DND-41 (cell line): Measurements from ENCODE around the gene TNS1.

ENCODE experiments used
- EZH2 ChIP-seq: IDR thresholded peaks from 3 replicates; pipeline ENCODE4 v1.6.1; 2012; ENCODE audit warnings: borderline replicate concordance, low read depth, mild to moderate bottlenecking, moderate library complexity, low read length, inconsistent platforms; ENCODE audit not compliant: severe bottlenecking
- TF ChIP-seq, protein P1 (sequence below): IDR thresholded peaks from 2 replicates; pipeline ENCODE4 v1.5.1; 2012; ENCODE audit warnings: borderline replicate concordance, low read length, moderate library complexity, mild to moderate bottlenecking; ENCODE audit not compliant: poor library complexity, severe bottlenecking; ENCODE audit errors: extremely low read depth

- TF ChIP-seq, protein P1, sequence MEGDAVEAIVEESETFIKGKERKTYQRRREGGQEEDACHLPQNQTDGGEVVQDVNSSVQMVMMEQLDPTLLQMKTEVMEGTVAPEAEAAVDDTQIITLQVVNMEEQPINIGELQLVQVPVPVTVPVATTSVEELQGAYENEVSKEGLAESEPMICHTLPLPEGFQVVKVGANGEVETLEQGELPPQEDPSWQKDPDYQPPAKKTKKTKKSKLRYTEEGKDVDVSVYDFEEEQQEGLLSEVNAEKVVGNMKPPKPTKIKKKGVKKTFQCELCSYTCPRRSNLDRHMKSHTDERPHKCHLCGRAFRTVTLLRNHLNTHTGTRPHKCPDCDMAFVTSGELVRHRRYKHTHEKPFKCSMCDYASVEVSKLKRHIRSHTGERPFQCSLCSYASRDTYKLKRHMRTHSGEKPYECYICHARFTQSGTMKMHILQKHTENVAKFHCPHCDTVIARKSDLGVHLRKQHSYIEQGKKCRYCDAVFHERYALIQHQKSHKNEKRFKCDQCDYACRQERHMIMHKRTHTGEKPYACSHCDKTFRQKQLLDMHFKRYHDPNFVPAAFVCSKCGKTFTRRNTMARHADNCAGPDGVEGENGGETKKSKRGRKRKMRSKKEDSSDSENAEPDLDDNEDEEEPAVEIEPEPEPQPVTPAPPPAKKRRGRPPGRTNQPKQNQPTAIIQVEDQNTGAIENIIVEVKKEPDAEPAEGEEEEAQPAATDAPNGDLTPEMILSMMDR, result no peak
- no peak for TF ChIP-seq EZH2
These were observed 201.7 kb downstream of the TNS1 start for GRCh38 chr2:217801115-217801531.
